ENCODE measurements around the gene EREG. TPM values are rescaled to one million over a fixed set of nuclear protein-coding genes. Genes with fewer than 3 reads are reported as not detected.

Gene EREG
- total and polyA plus RNA-seq, 9 of the 15 experiments (the other 6 are each of a cell fraction or from before 2014, with no cell fraction given), result 0.97 to 7.3 (median 2.5) TPM

GRCh38 chr4:74375824-74376426, 11.0 kb downstream of the EREG start:
- no peaks in the 10 kb centered on the region for H3K27me3 ChIP-seq (ENCODE audit: control insufficient read depth in 2 of 2, insufficient read depth in 2 of 2, low read length in 2 of 2)
- DNase-seq (ENCODE audit: extremely low read depth in 1 of 4, low spot score in 3 of 4), result no peak
- no peak overlapping the region for H3K27ac ChIP-seq (ENCODE audit: extremely low read depth, low read depth, low read length)
- intact Hi-C loops (cut with micrococcal nuclease), result loop anchor here (2.0 to 10.0 kb wide), 3 partner anchors 69 to 189 kb away; partner anchors contain the start of gene AREG
- ATAC-seq, result no peak
- H3K36me3 ChIP-seq (ENCODE audit: control insufficient read depth, insufficient read depth, low read length), result peaks cover 31% of the 10 kb centered on the region; the same call in 2 of the 3 replicates
- in situ Hi-C loops (cut with MboI), result loop anchor here (5.0 to 10.0 kb wide), 2 partner anchors 159 to 296 kb away; no protein-coding TSS in a partner anchor
- H4K20me1 ChIP-seq (replicated peaks; ENCODE audit: control insufficient read depth, insufficient read depth, low read length), result no peaks in the 10 kb centered on the region
- H3K9me3 ChIP-seq (replicated peaks; ENCODE audit: control insufficient read depth, insufficient read depth, low read depth, low read length), result no peaks in the 10 kb centered on the region; the same call in 1 of the 2 replicates
- BruUV-seq (replicated peaks), result no TSS peak
- 67% methylated on average over 7 of the region's 7 CpGs for WGBS (ENCODE audit: insufficient coverage, low coverage, missing lambda C conversion rate)
- TF ChIP-seq TARDBP (IDR thresholded peaks at IDR 0.05) (no peak), POLR2AphosphoS5 (IDR thresholded peaks at IDR 0.05; ENCODE audit: control insufficient read depth, insufficient read depth, low read depth, low read length) (peak; percentile 50; the same call in 1 of the 2 replicates)
- no peak overlapping the region for H3K4me3 ChIP-seq
- no peak overlapping the region for H2AFZ ChIP-seq (ENCODE audit: low read depth, low read length)
- H3K9ac ChIP-seq (ENCODE audit: insufficient read depth in 1 of 2, low read depth in 2 of 2, low read length in 2 of 2), result no peak overlapping the region
- peaks cover 53% of the 10 kb centered on the region for H3K79me2 ChIP-seq (ENCODE audit: control insufficient read depth, insufficient read depth, low read length)
- ChIA-PET CTCF (ENCODE audit: low intra/inter-chr PET ratio) (interaction anchor here (0.7 to 2.7 kb wide), 5 partner anchors 156 to 302 kb away, joined by 4 to 20 read pairs (median 10); no protein-coding TSS in a partner anchor), POLR2A (interaction anchor here (0.8 kb wide), 1 partner anchor 156 kb away, joined by 3 read pairs; no protein-coding TSS in a partner anchor)
- H3K4me1 ChIP-seq (replicated peaks in 1 of 2; ENCODE audit: control insufficient read depth in 2 of 2, insufficient read depth in 2 of 2, low read length in 2 of 2), result peaks cover 5 to 28% of the 10 kb centered on the region in 2 experiments; a peak in 3 of 5 replicates
- FAIRE-seq, result no peak
- H3K4me2 ChIP-seq (ENCODE audit: insufficient read depth, low read length), result no peak overlapping the region
- no peaks in the 10 kb centered on the region for H3K9me1 ChIP-seq (ENCODE audit: control insufficient read depth, insufficient read depth, low read length)

DNA sequence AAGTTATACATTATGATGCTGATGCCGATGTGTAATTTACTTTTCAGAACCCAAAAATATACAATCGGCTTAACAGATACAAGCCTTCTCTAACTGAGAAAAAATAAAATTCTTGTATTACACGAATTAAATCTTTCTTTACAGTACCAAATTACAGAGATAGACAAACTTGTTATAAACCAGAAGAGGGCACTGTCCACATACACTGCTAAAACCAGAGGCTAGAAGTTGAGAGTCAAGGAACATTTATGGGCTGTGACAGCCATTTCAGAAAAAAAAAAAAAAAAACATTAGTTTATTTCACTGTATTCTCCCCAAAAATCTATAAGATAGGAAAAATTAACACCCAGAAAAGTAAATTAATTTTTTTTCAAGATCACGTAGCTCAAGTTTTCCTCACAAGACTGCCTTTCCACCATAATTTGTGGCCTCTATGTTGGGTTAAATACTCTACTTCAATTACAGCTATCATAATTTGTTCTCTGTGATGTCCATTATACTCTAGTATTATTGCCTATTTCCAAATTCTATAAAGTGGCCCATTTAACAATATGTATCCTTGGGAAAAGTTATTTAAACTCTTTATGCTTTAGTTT, 12.0 kb downstream of the EREG start:
- Histone ChIP-seq H3K4me1 (replicated peaks in 1 of 2; ENCODE audit: control insufficient read depth in 2 of 2, insufficient read depth in 2 of 2, low read length in 2 of 2) (peaks cover 5 to 29% of the 10 kb centered on the region in 2 experiments; a peak in 3 of 5 replicates), H3K27me3 (ENCODE audit: control insufficient read depth in 2 of 2, insufficient read depth in 2 of 2, low read length in 2 of 2) (no peaks in the 10 kb centered on the region), H3K9me1 (ENCODE audit: control insufficient read depth, insufficient read depth, low read length) (no peaks in the 10 kb centered on the region), H3K4me2 (ENCODE audit: insufficient read depth, low read length) (no peak overlapping the region), H2AFZ (ENCODE audit: low read depth, low read length) (peak overlapping the region; percentile 29; the same call in 1 of the 2 replicates), H3K9ac (ENCODE audit: insufficient read depth in 1 of 2, low read depth in 2 of 2, low read length in 2 of 2) (no peak overlapping the region), H3K79me2 (ENCODE audit: control insufficient read depth, insufficient read depth, low read length) (peaks cover 42% of the 10 kb centered on the region), H3K27ac (ENCODE audit: extremely low read depth, low read depth, low read length) (no peak overlapping the region), H3K9me3 (replicated peaks; ENCODE audit: control insufficient read depth, insufficient read depth, low read depth, low read length) (no peaks in the 10 kb centered on the region; the same call in 1 of the 2 replicates), H4K20me1 (replicated peaks; ENCODE audit: control insufficient read depth, insufficient read depth, low read length) (no peaks in the 10 kb centered on the region), H3K36me3 (ENCODE audit: control insufficient read depth, insufficient read depth, low read length) (peaks cover 37% of the 10 kb centered on the region; the same call in 2 of the 3 replicates), H3K4me3 (no peak overlapping the region)
- in situ Hi-C loops (cut with MboI) (loop anchor here (5.0 to 10.0 kb wide), 2 partner anchors 158 to 295 kb away; no protein-coding TSS in a partner anchor), intact Hi-C loops (cut with micrococcal nuclease) (loop anchor here (1.0 to 10.0 kb wide), 6 partner anchors 68 to 294 kb away; partner anchors contain the start of gene AREG)
- ChIA-PET POLR2A (interaction anchor here (0.8 kb wide), 1 partner anchor 155 kb away, joined by 3 read pairs; no protein-coding TSS in a partner anchor), CTCF (ENCODE audit: low intra/inter-chr PET ratio) (interaction anchor here (0.6 to 2.7 kb wide), 9 partner anchors 57 to 703 kb away, joined by 3 to 20 read pairs (median 3); no protein-coding TSS in a partner anchor)
- 29% methylated on average over 4 of the region's 4 CpGs for WGBS (ENCODE audit: insufficient coverage, low coverage, missing lambda C conversion rate)
- FAIRE-seq (peak; percentile 65), DNase-seq (ENCODE audit: extremely low read depth in 1 of 4, low spot score in 3 of 4) (peak; percentile 28 to 72 (median 44)), ATAC-seq (peak; percentile 83)
- BruUV-seq (replicated peaks), result no TSS peak
- TF ChIP-seq ILF3 (IDR thresholded peaks at IDR 0.05; ENCODE audit: borderline replicate concordance) (no peak), BRD9 (IDR thresholded peaks at IDR 0.05; ENCODE audit: low read depth, partially characterized antibody) (peak; percentile 26), RAD21 (CRISPR knock-in tag; conservative IDR thresholded peaks at IDR 0.05 in 1 of 2, IDR thresholded peaks at IDR 0.05 in 1 of 2) (peak; percentile 90 to 93), STAT5B (CRISPR knock-in tag; IDR thresholded peaks at IDR 0.05) (no peak), ZNF592 (IDR thresholded peaks at IDR 0.05) (peak; percentile 21; the same call in 1 of the 2 replicates), ELF4 (CRISPR knock-in tag; IDR thresholded peaks at IDR 0.05) (no peak), NFRKB (IDR thresholded peaks at IDR 0.05; ENCODE audit: low read depth) (no peak)

Measured in K562 (cell line).